ENCODE results near the gene GPR52. TPM values are rescaled to one million over a fixed set of nuclear protein-coding genes. Genes with fewer than 3 reads are reported as not detected.

Gene GPR52
- polyA plus RNA-seq, 1 of the 3 experiments (the other 2 are of a cell fraction) = 0.08 TPM

DNA sequence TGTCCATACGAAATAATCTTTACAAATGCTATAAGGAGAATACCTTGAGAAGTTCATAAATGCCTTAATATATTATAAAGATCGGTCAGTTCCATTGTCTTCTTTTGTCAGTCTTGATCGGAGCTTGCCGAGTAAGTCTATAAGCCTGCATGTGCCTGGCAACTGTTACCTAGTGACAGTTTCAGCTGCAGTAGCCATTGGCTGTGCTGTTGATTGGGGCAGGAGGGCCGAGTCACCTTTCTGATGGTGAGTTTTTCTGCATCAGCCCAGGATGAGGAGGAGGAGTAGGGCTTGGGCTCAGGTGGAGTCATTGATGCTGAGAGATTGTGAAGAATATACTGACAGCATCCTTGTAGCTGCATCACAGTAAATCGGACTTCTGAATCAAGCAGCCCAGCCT is 1.9 kb upstream of the GPR52 start:
- H4K20me1 ChIP-seq (ENCODE audit: insufficient read depth) = no peaks in the 10 kb centered on the region
- H3K27me3 ChIP-seq (ENCODE audit: insufficient read depth) = no peaks in the 10 kb centered on the region
- POLR2A ChIA-PET = no interaction called here
- no peaks in the 10 kb centered on the region for H3K9me3 ChIP-seq
- no peak overlapping the region for H3K4me2 ChIP-seq
- 90% methylated on average over 6 of the region's 6 CpGs for WGBS (ENCODE audit: low lambda C conversion rate)
- no peaks in the 10 kb centered on the region for H3K36me3 ChIP-seq (replicated peaks in 1 of 2; ENCODE audit: control insufficient read depth in 1 of 2, insufficient read depth in 2 of 2, low read length in 1 of 2)
- CTCF ChIA-PET = no interaction called here
- no peak overlapping the region for H3K4me3 ChIP-seq (ENCODE audit: low read depth in 2 of 2, low read length in 1 of 2)
- no peak for DNase-seq
- no peak for TF ChIP-seq MEF2A (IDR thresholded peaks at IDR 0.05; ENCODE audit: borderline replicate concordance, low read depth)
- no peak for TF ChIP-seq GATA2 (CRISPR knock-in tag; IDR thresholded peaks at IDR 0.05)
- peak; percentile 49; the same call in 1 of the 2 replicates for TF ChIP-seq RFX5 (IDR thresholded peaks at IDR 0.05; ENCODE audit: low read length)
- no peaks in the 10 kb centered on the region for H3K79me2 ChIP-seq (ENCODE audit: insufficient read depth)
- no peaks in the 10 kb centered on the region; a peak in 2 of 4 replicates for H3K4me1 ChIP-seq (ENCODE audit: control insufficient read depth in 1 of 2, insufficient read depth in 2 of 2, low read depth in 1 of 2, low read length in 1 of 2)
- no peak overlapping the region for H3K27ac ChIP-seq (ENCODE audit: low read depth in 2 of 2, low read length in 1 of 2)
- no peaks in the 10 kb centered on the region for H3F3A ChIP-seq (replicated peaks; ENCODE audit: insufficient read depth)
- no peak overlapping the region for H2AFZ ChIP-seq (ENCODE audit: low read depth)
- no peak overlapping the region for H3K9ac ChIP-seq
- no peaks in the 10 kb centered on the region for H3K9me2 ChIP-seq

DNA sequence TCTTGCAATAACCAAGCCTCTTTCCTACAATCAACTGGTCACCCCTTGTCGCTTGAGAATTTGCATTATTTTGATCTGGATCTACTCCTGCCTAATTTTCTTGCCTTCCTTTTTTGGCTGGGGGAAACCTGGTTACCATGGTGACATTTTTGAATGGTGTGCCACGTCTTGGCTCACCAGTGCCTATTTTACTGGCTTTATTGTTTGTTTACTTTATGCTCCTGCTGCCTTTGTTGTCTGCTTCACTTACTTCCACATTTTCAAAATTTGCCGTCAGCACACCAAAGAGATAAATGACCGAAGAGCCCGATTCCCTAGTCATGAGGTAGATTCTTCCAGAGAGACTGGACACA is 743 bp downstream of the GPR52 start:
- H3K27me3 ChIP-seq (ENCODE audit: insufficient read depth) = no peaks in the 10 kb centered on the region
- H2AFZ ChIP-seq (ENCODE audit: low read depth) = no peak overlapping the region
- ChIA-PET CTCF (interaction anchor here (0.7 kb wide), 1 partner anchor 278 kb away, joined by 3 read pairs; no protein-coding TSS in a partner anchor), POLR2A (no interaction called here)
- H4K20me1 ChIP-seq (ENCODE audit: insufficient read depth) = no peaks in the 10 kb centered on the region
- H3K4me3 ChIP-seq (ENCODE audit: low read depth in 2 of 2, low read length in 1 of 2) = no peak overlapping the region
- no peaks in the 10 kb centered on the region for H3F3A ChIP-seq (replicated peaks; ENCODE audit: insufficient read depth)
- no peak overlapping the region for H3K9ac ChIP-seq
- no peak overlapping the region for H3K4me2 ChIP-seq
- H3K27ac ChIP-seq (ENCODE audit: low read depth in 2 of 2, low read length in 1 of 2) = no peak overlapping the region
- H3K36me3 ChIP-seq (replicated peaks in 1 of 2; ENCODE audit: control insufficient read depth in 1 of 2, insufficient read depth in 2 of 2, low read length in 1 of 2) = no peaks in the 10 kb centered on the region
- WGBS (ENCODE audit: low lambda C conversion rate) = 91% methylated on average over 5 of the region's 5 CpGs
- no peaks in the 10 kb centered on the region for H3K9me3 ChIP-seq
- H3K79me2 ChIP-seq (ENCODE audit: insufficient read depth) = no peaks in the 10 kb centered on the region
- H3K9me2 ChIP-seq = no peaks in the 10 kb centered on the region
- no peak for DNase-seq
- H3K4me1 ChIP-seq (ENCODE audit: control insufficient read depth in 1 of 2, insufficient read depth in 2 of 2, low read depth in 1 of 2, low read length in 1 of 2) = no peaks in the 10 kb centered on the region; a peak in 2 of 4 replicates
- TF ChIP-seq, protein P1, sequence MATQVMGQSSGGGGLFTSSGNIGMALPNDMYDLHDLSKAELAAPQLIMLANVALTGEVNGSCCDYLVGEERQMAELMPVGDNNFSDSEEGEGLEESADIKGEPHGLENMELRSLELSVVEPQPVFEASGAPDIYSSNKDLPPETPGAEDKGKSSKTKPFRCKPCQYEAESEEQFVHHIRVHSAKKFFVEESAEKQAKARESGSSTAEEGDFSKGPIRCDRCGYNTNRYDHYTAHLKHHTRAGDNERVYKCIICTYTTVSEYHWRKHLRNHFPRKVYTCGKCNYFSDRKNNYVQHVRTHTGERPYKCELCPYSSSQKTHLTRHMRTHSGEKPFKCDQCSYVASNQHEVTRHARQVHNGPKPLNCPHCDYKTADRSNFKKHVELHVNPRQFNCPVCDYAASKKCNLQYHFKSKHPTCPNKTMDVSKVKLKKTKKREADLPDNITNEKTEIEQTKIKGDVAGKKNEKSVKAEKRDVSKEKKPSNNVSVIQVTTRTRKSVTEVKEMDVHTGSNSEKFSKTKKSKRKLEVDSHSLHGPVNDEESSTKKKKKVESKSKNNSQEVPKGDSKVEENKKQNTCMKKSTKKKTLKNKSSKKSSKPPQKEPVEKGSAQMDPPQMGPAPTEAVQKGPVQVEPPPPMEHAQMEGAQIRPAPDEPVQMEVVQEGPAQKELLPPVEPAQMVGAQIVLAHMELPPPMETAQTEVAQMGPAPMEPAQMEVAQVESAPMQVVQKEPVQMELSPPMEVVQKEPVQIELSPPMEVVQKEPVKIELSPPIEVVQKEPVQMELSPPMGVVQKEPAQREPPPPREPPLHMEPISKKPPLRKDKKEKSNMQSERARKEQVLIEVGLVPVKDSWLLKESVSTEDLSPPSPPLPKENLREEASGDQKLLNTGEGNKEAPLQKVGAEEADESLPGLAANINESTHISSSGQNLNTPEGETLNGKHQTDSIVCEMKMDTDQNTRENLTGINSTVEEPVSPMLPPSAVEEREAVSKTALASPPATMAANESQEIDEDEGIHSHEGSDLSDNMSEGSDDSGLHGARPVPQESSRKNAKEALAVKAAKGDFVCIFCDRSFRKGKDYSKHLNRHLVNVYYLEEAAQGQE (IDR thresholded peaks at IDR 0.05; ENCODE audit: low read depth, low read length) = no peak
- TF ChIP-seq GATA2 (CRISPR knock-in tag; IDR thresholded peaks at IDR 0.05) (no peak), RCOR1 (IDR thresholded peaks at IDR 0.05; ENCODE audit: low read length) (no peak), YY1 (IDR thresholded peaks at IDR 0.05; ENCODE audit: low read depth) (no peak), JUND (IDR thresholded peaks at IDR 0.05) (no peak), FOSL2 (IDR thresholded peaks at IDR 0.05; ENCODE audit: borderline replicate concordance, low read depth) (no peak), TEAD4 (IDR thresholded peaks at IDR 0.05; ENCODE audit: borderline replicate concordance, insufficient read depth) (no peak), FOXJ3 (CRISPR knock-in tag; IDR thresholded peaks at IDR 0.05) (no peak), GABPA (IDR thresholded peaks at IDR 0.05; ENCODE audit: low read depth) (no peak), RAD21 (IDR thresholded peaks at IDR 0.05; ENCODE audit: low read length) (no peak), ELF1 (IDR thresholded peaks at IDR 0.05) (no peak), TAF1 (IDR thresholded peaks at IDR 0.05; ENCODE audit: borderline replicate concordance, low read depth, low read length) (no peak), TCF12 (IDR thresholded peaks at IDR 0.05) (no peak), SMC3 (IDR thresholded peaks at IDR 0.05; ENCODE audit: low read depth, low read length) (no peak)
- TF ChIP-seq, protein P2, sequence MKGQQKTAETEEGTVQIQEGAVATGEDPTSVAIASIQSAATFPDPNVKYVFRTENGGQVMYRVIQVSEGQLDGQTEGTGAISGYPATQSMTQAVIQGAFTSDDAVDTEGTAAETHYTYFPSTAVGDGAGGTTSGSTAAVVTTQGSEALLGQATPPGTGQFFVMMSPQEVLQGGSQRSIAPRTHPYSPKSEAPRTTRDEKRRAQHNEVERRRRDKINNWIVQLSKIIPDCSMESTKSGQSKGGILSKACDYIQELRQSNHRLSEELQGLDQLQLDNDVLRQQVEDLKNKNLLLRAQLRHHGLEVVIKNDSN (IDR thresholded peaks at IDR 0.05; ENCODE audit: borderline replicate concordance, low read depth) = no peak
- TF ChIP-seq, protein P3, sequence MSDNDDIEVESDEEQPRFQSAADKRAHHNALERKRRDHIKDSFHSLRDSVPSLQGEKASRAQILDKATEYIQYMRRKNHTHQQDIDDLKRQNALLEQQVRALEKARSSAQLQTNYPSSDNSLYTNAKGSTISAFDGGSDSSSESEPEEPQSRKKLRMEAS (IDR thresholded peaks at IDR 0.05; ENCODE audit: low read depth) = no peak
- TF ChIP-seq, protein P4, sequence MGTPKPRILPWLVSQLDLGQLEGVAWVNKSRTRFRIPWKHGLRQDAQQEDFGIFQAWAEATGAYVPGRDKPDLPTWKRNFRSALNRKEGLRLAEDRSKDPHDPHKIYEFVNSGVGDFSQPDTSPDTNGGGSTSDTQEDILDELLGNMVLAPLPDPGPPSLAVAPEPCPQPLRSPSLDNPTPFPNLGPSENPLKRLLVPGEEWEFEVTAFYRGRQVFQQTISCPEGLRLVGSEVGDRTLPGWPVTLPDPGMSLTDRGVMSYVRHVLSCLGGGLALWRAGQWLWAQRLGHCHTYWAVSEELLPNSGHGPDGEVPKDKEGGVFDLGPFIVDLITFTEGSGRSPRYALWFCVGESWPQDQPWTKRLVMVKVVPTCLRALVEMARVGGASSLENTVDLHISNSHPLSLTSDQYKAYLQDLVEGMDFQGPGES (IDR thresholded peaks at IDR 0.05; ENCODE audit: low read depth, low read length) = no peak
- TF ChIP-seq, protein P5, sequence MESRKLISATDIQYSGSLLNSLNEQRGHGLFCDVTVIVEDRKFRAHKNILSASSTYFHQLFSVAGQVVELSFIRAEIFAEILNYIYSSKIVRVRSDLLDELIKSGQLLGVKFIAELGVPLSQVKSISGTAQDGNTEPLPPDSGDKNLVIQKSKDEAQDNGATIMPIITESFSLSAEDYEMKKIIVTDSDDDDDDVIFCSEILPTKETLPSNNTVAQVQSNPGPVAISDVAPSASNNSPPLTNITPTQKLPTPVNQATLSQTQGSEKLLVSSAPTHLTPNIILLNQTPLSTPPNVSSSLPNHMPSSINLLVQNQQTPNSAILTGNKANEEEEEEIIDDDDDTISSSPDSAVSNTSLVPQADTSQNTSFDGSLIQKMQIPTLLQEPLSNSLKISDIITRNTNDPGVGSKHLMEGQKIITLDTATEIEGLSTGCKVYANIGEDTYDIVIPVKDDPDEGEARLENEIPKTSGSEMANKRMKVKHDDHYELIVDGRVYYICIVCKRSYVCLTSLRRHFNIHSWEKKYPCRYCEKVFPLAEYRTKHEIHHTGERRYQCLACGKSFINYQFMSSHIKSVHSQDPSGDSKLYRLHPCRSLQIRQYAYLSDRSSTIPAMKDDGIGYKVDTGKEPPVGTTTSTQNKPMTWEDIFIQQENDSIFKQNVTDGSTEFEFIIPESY (IDR thresholded peaks at IDR 0.05; ENCODE audit: borderline replicate concordance, low read depth) = no peak

Data from SK-N-SH (cell line).